Activated CD8-positive, alpha-beta memory T cell treated with anti-CD3 and anti-CD28 coated beads, Interleukin-2, amount 50 U/mL, for 24 hours (primary cell): ENCODE data around the gene MYDGF.

Source experiments
- DNase-seq: peaks from one replicate; pipeline ENCODE4 v3.0.0-alpha.2; 2020; ENCODE audit errors: extremely low read depth

Gene MYDGF

GRCh38 chr19:4675346-4675745 is 5.2 kb upstream of the MYDGF start:
- no peak for DNase-seq

- no peak for DNase-seq
Observed at GRCh38 chr19:4673726-4674125, 3.6 kb upstream of the MYDGF start.

GRCh38 chr19:4673216-4673615 is 3.1 kb upstream of the MYDGF start:
- no peak for DNase-seq

DNA sequence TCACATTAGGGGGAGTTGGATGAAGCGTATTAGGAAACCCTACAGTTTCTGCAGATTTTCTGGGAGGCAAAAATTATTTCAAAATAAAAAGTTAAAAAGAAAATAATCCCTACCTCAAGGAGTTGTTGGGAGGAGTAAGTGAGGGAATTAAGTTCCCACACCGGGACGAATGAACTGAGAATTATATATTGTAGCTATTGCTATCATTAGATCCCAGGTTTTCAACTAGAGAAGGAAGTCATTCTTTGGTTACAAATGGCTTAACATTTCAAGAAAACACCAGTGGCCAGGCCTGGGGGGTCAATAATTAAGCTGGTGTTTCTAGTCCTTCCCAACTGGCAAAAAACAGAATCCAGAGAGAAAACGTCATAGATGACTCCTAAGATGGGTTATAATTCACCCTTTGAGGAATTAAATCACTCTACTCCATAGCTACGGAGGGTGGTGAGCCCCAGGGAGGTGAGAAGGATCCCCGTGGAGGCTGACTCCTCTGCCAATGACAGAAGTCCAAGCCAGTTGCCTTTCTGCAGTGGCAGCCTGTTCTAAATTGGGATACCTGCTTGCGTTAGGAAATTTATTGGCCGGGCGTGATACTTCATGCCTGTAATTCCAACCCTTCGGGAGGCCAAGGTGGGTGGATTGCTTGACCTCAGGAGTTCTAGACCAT is 1.2 kb upstream of the MYDGF start:
- no peak for DNase-seq

DNA sequence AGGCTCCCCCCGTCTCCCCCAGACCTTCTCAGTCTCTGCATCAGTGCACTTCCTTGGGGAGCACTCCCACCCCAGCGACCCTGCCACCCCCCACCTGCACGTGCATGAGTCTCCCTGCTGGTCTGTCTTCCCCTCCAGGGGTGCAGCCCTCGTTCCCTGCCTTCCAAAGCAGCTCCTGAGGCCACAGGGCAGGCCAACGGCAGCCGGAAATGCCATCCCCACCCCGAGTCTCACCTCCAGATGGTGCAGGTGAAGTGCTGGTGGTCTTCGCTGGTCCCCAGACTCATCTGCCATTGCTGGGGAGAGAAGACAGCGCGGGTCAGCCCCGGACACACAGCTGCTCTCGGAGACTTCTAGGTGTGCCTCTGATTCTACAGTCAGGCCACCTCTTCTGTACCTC is 5.5 kb downstream of the MYDGF start:
- no peak for DNase-seq

DNA sequence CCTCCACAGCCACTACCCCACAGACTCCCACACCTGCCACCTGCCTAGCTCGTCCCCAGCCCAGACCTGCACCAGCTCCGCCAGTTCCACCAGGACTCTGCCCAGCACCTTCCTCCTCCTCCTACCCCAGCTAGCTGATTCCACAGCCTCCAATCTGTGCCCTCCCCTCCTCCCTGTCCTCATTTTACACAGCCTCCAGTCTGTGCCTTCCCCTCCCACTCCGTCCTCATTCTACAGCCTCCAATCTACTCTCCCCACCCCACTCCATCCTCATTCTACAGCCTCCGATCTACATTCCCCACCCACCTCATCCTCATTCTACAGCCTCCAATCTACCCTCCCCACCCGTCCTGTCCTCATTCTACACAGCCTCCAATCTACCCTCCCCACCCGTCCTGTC is 7.3 kb downstream of the MYDGF start:
- no peak for DNase-seq

DNA sequence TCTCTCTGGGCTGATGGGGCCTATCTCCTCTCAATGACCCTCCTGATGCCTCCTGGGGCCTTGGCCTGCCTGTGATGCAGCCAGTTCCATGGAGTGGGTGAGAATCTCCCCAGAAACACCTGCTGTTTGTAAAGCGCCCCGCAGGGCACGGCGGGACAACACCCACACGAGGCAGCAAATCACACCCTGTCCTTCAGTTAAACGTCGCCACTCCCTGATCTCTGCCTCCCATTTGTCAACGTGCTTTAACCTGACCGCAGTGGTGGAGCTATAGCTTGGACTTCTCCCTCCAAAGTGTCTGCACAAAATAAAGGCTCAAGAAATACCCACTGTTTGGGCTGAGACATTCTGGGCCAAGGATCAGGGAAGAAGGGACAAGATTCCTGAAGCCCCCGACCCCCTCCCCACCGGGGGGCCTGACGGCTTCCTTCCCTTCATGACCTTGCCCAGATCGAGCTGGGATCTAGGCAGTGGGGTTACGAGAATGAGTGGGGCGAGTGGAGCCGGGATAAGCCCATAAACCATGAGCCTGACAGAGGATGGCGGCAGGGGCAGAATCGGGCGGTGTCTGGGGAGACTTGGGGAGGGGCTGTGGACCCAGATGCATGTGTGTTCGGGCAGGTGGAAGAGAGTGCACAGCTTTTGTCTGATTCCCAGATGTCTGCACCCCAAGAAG is 8.0 kb downstream of the MYDGF start:
- DNase-seq: no peak

GRCh38 chr19:4660993-4661392 is 9.1 kb downstream of the MYDGF start:
- no peak for DNase-seq

DNA sequence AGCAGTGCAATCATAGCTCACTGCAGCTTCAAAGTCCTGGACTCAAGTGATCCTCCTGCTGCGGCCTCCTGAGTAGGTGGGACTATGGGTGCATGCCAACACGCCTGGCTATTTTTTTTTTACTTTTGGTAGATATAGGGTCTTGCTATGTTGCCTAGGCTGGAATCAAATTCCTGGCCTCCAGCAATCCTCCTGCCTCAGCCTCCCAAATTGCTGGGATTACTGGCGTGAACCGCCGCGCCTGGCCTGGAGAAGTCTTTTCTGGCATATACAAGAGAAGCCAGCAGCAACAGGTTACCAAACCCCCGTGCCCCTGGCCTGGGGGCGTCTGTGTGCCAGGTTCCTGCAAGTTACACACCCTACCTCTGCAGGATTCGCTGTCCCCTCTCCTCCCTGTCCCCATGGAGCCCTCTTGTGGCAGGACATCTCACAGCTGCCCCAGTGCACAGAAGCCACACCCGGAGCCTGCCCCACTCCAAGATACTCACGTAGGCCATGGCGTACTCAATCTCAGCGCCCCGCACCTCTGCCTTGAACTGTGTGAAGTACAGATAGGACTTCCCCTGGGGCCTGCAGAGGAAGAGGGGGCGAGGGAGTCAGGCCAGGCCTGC is 9.9 kb downstream of the MYDGF start:
- DNase-seq: no peak

GRCh38 chr19:4657835-4658234 is 12.3 kb downstream of the MYDGF start:
- no peak for DNase-seq

GRCh38 chr19:4657262-4657661 is 12.9 kb downstream of the MYDGF start:
- DNase-seq: no peak

DNA sequence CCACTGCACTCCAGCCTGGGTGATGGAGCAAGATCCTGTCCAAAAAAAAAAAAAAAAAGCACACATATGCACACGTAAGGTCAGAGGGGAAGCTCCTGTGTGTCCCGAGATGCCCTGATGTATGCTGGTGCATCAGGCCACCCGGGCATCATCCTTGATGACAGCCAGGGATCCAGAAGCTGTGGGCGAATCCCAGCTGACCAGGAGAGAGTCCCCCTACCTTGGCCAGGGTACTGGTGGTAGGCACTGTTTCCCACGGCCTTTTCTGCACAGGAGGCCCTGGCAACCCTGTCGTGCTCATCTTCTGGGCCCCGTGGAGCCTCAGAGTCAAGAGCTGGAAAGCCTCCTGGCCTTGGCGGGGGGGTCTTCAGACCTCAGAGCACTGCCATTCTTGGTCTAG is 14.0 kb downstream of the MYDGF start:
- no peak for DNase-seq

DNA sequence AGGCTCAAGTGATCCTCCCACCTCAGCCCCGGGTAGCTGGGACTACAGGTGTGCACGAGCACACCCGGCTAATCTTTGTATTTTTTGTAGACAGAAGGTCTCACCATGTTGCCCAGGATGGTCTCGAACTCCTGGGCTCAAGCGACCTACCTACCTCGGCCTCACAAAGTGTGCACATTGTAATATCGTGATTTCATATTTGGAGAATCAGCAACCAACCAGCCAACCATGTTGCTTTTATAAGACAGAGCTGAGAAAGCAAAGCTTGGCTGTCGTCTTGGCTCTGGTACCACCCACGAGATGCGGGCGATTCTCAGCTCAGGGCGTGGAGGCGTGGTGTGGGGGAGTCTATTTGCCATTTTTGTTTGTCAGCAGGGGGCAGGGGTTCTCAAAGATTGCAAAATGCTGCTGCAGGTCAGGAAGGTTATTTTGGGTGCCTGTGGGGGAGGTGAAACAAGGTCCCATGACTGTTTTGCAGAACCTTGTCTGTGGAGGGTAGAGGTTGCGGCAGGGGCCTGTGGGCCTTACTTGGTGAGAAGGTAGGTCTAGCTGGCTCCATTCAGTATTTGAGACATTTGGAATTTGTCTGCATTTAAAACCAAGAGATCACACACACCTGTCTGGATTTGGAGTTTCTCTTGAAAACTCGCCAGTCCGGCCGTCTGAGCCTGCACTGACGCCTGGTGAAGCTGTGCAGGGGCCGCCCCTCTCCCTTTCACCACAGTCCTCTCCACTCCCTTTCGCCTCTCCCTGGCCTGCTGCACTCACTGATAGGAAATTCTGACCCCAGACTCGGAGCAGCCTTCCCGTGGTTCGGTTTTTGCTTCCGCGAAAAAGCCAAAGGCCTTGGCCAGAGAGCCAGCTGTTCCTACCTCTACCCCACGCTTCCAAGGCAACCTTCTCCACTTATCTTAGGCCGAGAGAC is 15.4 kb downstream of the MYDGF start:
- DNase-seq: no peak

GRCh38 chr19:4653793-4654436 is 16.2 kb downstream of the MYDGF start:
- DNase-seq: no peak

- DNase-seq: no peak
Observed at GRCh38 chr19:4652075-4652474, 18.1 kb downstream of the MYDGF start.

GRCh38 chr19:4650159-4650558 is 20.0 kb downstream of the MYDGF start:
- no peak for DNase-seq

DNA sequence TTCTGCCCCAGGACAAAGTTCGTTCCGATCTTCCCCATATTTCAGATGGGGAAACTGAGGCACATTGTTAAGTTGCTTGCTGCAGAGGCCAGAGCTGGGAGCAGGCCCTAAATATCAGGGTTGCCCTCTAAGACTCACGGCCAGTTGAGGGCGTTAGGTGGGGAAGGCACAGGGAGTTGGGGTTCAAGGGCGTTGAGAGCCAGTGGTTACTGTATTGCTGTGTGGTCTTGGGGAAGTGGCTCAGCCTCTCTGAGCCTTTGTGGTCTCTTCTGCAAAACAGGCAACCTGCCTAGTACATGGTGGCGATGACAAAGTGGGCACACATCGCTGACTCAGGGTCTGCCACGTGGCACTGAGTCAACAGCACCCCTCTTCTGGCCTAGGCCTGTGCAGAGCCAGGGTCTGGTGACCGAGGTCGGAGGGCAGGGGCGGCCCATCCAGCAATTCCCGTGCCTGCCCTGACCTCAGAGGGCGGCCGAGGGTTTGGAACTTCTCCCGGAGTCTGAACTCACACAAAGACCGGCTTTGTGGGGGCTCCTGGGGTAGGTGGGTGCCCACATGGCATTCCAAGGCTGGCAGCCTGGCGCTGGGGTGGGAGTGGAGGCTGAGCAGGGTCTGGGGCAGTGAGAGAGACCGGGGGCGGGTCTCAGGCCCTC is 20.6 kb downstream of the MYDGF start:
- DNase-seq: no peak

DNA sequence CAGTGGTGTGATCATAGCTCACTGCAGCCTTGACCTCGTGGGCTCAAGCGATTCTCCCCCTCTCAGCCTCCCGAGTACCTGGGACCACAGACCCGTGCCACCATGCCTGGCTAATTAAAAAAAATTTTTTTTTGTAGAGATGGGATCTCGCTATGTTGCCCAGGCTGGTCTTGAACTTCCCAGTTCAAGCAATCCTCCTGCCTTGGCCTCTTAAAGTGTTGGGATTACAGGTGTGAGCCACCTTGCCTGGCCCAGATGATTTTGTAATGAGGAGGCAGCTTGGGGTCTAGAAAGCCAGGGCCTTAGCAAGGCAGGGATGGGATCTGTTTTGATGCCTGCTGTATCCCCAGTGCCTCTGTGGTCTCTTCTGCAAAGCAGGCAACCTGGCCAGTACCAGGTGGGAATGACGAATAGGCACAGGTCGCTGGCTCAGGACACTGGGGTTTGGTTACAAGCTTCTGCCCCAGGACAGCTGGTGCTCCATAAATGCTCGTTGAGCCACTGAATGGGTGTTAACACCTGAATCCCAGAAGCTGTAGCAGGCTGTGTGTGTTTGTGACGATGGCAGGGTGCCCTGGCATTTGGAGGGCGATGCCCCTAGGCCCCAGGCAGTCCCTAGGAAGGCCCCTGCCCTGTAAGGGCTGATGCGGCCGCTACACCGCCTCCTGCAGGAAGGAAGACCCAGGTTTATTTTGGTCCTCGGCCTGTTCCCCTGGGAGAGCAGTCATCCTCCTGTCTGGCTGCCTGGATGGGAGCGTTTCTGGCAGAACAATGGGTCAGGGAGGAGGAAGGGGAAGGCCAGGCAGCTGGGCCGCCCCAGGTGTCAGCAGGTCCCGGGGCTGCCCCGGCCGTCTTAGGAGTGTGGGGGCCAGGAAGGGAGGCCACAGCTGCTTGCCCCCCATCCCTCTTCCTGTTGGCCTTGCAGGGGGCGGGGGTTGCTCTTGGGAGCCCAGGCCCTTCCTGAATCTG is 22.2 kb downstream of the MYDGF start:
- no peak for DNase-seq

DNA sequence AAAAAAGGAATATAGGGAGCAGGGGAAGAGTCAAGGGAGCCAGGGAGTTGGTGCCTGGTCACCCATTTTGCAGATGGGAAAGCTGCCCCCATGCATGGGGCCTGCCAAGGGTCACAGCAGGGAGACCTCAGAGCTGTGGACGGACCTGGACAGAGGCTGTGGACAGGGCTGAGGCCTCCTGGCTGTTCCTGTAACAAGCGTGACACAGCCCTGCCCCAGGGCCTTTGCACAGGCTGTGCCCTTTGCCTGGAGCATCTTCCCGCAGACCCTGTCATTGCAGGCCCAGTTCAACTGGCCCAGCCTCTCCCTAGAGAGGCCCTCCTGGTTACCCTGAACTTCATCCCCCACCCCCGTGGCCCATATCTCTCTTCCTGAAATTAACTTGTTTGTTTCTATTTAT is 24.4 kb downstream of the MYDGF start:
- DNase-seq: no peak

GRCh38 chr19:4642625-4643024 is 27.5 kb downstream of the MYDGF start:
- DNase-seq: no peak
